T-cell (primary cell): ENCODE results near the gene NUDCD3. TPM values are rescaled to one million over a fixed set of nuclear protein-coding genes. Genes with fewer than 3 reads are reported as not detected.

ENCODE experiments used
- ATAC-seq, 4 experiments: fragments of 200-7000 bp in 3 of 4; fragments of 150-1000 bp in 1 of 4; cut with Tn5 transposase; replicated peaks in 1 of 4; 1 replicate in 3 of 4; 2 replicates in 1 of 4; pipeline ENCODE4 v1.10.0; 2021; ENCODE audit warnings: moderate library complexity in 3 of 4, mild to moderate bottlenecking in 2 of 4, moderate number of reproducible peaks in 1 of 4
- CTCF ChIA-PET, 2 donors: fragments of 300-600 bp; sonication (Branson Sonifier 250); formaldehyde crosslinking; loops; one replicate each; lab custom pipeline; 2022; ENCODE audit warnings: antibody characterized with exemption in 2 of 2; lab: Charles Lee
- POLR2A ChIA-PET, 2 donors: fragments of 300-600 bp; sonication (Branson Sonifier 250); formaldehyde crosslinking; loops; one replicate each; lab custom pipeline; 2022; ENCODE audit warnings: antibody characterized with exemption in 2 of 2; lab: Charles Lee
- DNase-seq, 35 experiments: peaks; one replicate each; pipeline versions ENCODE4 v3.0.0 to v3.0.0-alpha.2; 2013 to 2023
- H3K27ac ChIP-seq: one replicate; pipeline ENCODE4 v1.5.1; 2013; ENCODE audit warnings: low read length
- H3K27me3 ChIP-seq, 2 experiments: replicated peaks in 1 of 2; 1 replicate in 1 of 2; 2 replicates in 1 of 2; pipeline versions ENCODE4 v1.6.1 to v1.7.0; 2013; ENCODE audit warnings: low read length in 1 of 2, mixed read lengths in 1 of 2; ENCODE audit not compliant: control insufficient read depth in 2 of 2, insufficient read depth in 2 of 2; ENCODE audit errors: extremely low read depth in 1 of 2
- H3K36me3 ChIP-seq, 2 donors: 1 replicate in 1 of 2; 2 replicates in 1 of 2; pipeline versions ENCODE4 v1.6.1 to v1.7.0; 2013; ENCODE audit warnings: low read length in 1 of 2; ENCODE audit not compliant: control insufficient read depth in 2 of 2, insufficient read depth in 1 of 2; ENCODE audit errors: extremely low read depth in 1 of 2
- H3K4me1 ChIP-seq, 2 experiments: 1 replicate in 1 of 2; 2 replicates in 1 of 2; pipeline versions ENCODE4 v1.6.1 to v1.7.0; 2013; ENCODE audit warnings: low read length in 2 of 2, mixed read lengths in 1 of 2; ENCODE audit not compliant: insufficient read depth in 2 of 2, control insufficient read depth in 1 of 2; ENCODE audit errors: extremely low read depth in 1 of 2
- H3K4me3 ChIP-seq, 2 donors: 1 replicate in 1 of 2; 2 replicates in 1 of 2; pipeline versions ENCODE4 v1.5.1 to v1.7.0; 2013; ENCODE audit warnings: mild to moderate bottlenecking in 2 of 2, low read length in 1 of 2, moderate library complexity in 1 of 2; ENCODE audit not compliant: control insufficient read depth in 1 of 2; ENCODE audit errors: extremely low read depth in 1 of 2
- H3K9me3 ChIP-seq: 2 replicates; pipeline ENCODE4 v1.7.0; 2013
- H3K27ac Mint-ChIP-seq, 2 donors: one replicate each; pipeline ENCODE4 v1.8.0; 2020 to 2021; ENCODE audit warnings: mild to moderate bottlenecking in 2 of 2, mixed read lengths in 2 of 2
- H3K27me3 Mint-ChIP-seq, 2 donors: one replicate each; pipeline ENCODE4 v1.8.0; 2021 to 2022; ENCODE audit warnings: mixed read lengths in 2 of 2
- H3K36me3 Mint-ChIP-seq: one replicate; pipeline ENCODE4 v1.8.0; 2021; ENCODE audit warnings: mixed read lengths
- H3K4me1 Mint-ChIP-seq, 3 donors: one replicate each; pipeline ENCODE4 v1.8.0; 2020 to 2022; ENCODE audit warnings: mixed read lengths in 3 of 3, mild to moderate bottlenecking in 1 of 3
- H3K4me3 Mint-ChIP-seq, 3 donors: one replicate each; pipeline ENCODE4 v1.8.0; 2020 to 2022; ENCODE audit warnings: mild to moderate bottlenecking in 3 of 3, mixed read lengths in 3 of 3, moderate library complexity in 3 of 3
- H3K9me3 Mint-ChIP-seq, 3 donors: one replicate each; pipeline ENCODE4 v1.8.0; 2020 to 2022; ENCODE audit warnings: mixed read lengths in 3 of 3
- WGBS: methylation state at CpG from one replicate; pipeline ENCODE4 v1.1.5; 2013; ENCODE audit warnings: missing lambda C conversion rate; ENCODE audit not compliant: insufficient coverage; 5-methylcytosine and 5-hydroxymethylcytosine counted together
- total RNA-seq, 35 experiments: library from RNA in 6 of 35; stranded (reverse) in 6 of 35; fragments of 120-200 nt in 1 of 35; gene quantifications; one replicate each; pipeline versions ENCODE4 v1.2.1 to v1.2.4 and lab custom pipeline; 2013 to 2026

Gene NUDCD3
- total RNA-seq, 5 donors from 2014 or later (not counting 1 experiment from before 2014, with no cell fraction given) = 87.9 to 106 (median 95.9) TPM

GRCh38 chr7:44470628-44471245 lies 19.7 kb downstream of the NUDCD3 start:
- no peaks in the 10 kb centered on the region for H3K9me3 Mint-ChIP-seq
- H3K9me3 ChIP-seq = no peaks in the 10 kb centered on the region
- H3K4me3 Mint-ChIP-seq = no peak overlapping the region
- no peaks in the 10 kb centered on the region for H3K27me3 ChIP-seq
- no peak for DNase-seq
- POLR2A ChIA-PET = no interaction called here
- H3K36me3 Mint-ChIP-seq = peaks cover 64% of the 10 kb centered on the region
- H3K4me1 ChIP-seq = peaks cover 0 to 24% of the 10 kb centered on the region in 2 experiments
- CTCF ChIA-PET = no interaction called here
- H3K27me3 Mint-ChIP-seq = no peaks in the 10 kb centered on the region
- no peak overlapping the region for H3K4me3 ChIP-seq
- H3K36me3 ChIP-seq = peaks cover 2 to 64% of the 10 kb centered on the region in 2 donors
- WGBS = 100% methylated on average over 2 of the region's 5 CpGs
- H3K27ac Mint-ChIP-seq = no peak overlapping the region
- no peak overlapping the region for H3K27ac ChIP-seq
- H3K4me1 Mint-ChIP-seq = peaks cover 73 to 80% (median 73%) of the 10 kb centered on the region in 3 donors
- ATAC-seq = no peak

- H3K27me3 Mint-ChIP-seq = no peaks in the 10 kb centered on the region
- H3K27ac Mint-ChIP-seq = no peak overlapping the region
- H3K4me3 ChIP-seq = no peak overlapping the region
- no peak overlapping the region for H3K27ac ChIP-seq
- H3K4me1 ChIP-seq = peaks cover 0 to 24% of the 10 kb centered on the region in 2 experiments
- H3K4me1 Mint-ChIP-seq = peaks cover 75 to 83% (median 77%) of the 10 kb centered on the region in 3 donors
- no peak for DNase-seq
- no peak overlapping the region for H3K4me3 Mint-ChIP-seq
- H3K36me3 ChIP-seq = peaks cover 2 to 67% of the 10 kb centered on the region in 2 donors
- H3K9me3 ChIP-seq = no peaks in the 10 kb centered on the region
- no peaks in the 10 kb centered on the region for H3K9me3 Mint-ChIP-seq
- POLR2A ChIA-PET = no interaction called here
- CTCF ChIA-PET = no interaction called here
- H3K27me3 ChIP-seq = no peaks in the 10 kb centered on the region
- 100% methylated on average over 2 of the region's 2 CpGs for WGBS
- H3K36me3 Mint-ChIP-seq = peaks cover 64% of the 10 kb centered on the region
- ATAC-seq = no peak
Measured at GRCh38 chr7:44470135-44470479, 20.4 kb downstream of the NUDCD3 start.

- Histone ChIP-seq H3K27me3 (no peaks in the 10 kb centered on the region), H3K4me1 (peaks cover 0 to 27% of the 10 kb centered on the region in 2 experiments), H3K36me3 (peaks cover 2 to 67% of the 10 kb centered on the region in 2 donors), H3K27ac (no peak overlapping the region), H3K9me3 (no peaks in the 10 kb centered on the region), H3K4me3 (no peak overlapping the region)
- Mint-ChIP-seq H3K36me3 (peaks cover 63% of the 10 kb centered on the region), H3K27ac (peak overlapping the region in 1 of 2 donors; percentile 12), H3K4me3 (no peak overlapping the region), H3K27me3 (no peaks in the 10 kb centered on the region), H3K9me3 (no peaks in the 10 kb centered on the region), H3K4me1 (peaks cover 79 to 85% (median 79%) of the 10 kb centered on the region in 3 donors)
- ATAC-seq = no peak
- 90% methylated on average over 2 of the region's 4 CpGs for WGBS
- ChIA-PET POLR2A (no interaction called here), CTCF (no interaction called here)
- DNase-seq = no peak
Measured at GRCh38 chr7:44469461-44470134, 20.9 kb downstream of the NUDCD3 start.

- Histone ChIP-seq H3K36me3 (peaks cover 5 to 64% of the 10 kb centered on the region in 2 donors), H3K4me3 (no peak overlapping the region), H3K9me3 (no peaks in the 10 kb centered on the region), H3K27me3 (no peaks in the 10 kb centered on the region), H3K27ac (no peak overlapping the region), H3K4me1 (peaks cover 0 to 33% of the 10 kb centered on the region in 2 experiments)
- ATAC-seq (no peak), DNase-seq (no peak)
- no peak overlapping the region for H3K4me3 Mint-ChIP-seq
- peaks cover 50% of the 10 kb centered on the region for H3K36me3 Mint-ChIP-seq
- no peak overlapping the region for H3K27ac Mint-ChIP-seq
- POLR2A ChIA-PET = no interaction called here
- CTCF ChIA-PET = no interaction called here
- no peaks in the 10 kb centered on the region for H3K27me3 Mint-ChIP-seq
- no peaks in the 10 kb centered on the region for H3K9me3 Mint-ChIP-seq
- no CpG with 5 or more reads among the region's 4 CpGs for WGBS
- H3K4me1 Mint-ChIP-seq = peaks cover 81 to 84% (median 83%) of the 10 kb centered on the region in 3 donors
Measured at GRCh38 chr7:44467217-44467548, 23.3 kb downstream of the NUDCD3 start.

GRCh38 chr7:44466300-44467216 lies 23.9 kb downstream of the NUDCD3 start:
- Histone ChIP-seq H3K9me3 (no peaks in the 10 kb centered on the region), H3K27me3 (no peaks in the 10 kb centered on the region), H3K4me1 (peaks cover 6 to 37% of the 10 kb centered on the region in 2 experiments), H3K4me3 (no peak overlapping the region), H3K36me3 (peaks cover 5 to 58% of the 10 kb centered on the region in 2 donors), H3K27ac (no peak overlapping the region)
- peak in 2 of 4 experiments; percentile 17 to 44 for ATAC-seq
- H3K27ac Mint-ChIP-seq = no peak overlapping the region
- no peaks in the 10 kb centered on the region for H3K27me3 Mint-ChIP-seq
- peaks cover 47% of the 10 kb centered on the region for H3K36me3 Mint-ChIP-seq
- H3K4me3 Mint-ChIP-seq = no peak overlapping the region
- CTCF ChIA-PET = no interaction called here
- peaks cover 82 to 85% (median 83%) of the 10 kb centered on the region in 3 donors for H3K4me1 Mint-ChIP-seq
- H3K9me3 Mint-ChIP-seq = no peaks in the 10 kb centered on the region
- POLR2A ChIA-PET = interaction anchor here in 1 of 2 donors (0.5 kb wide), 1 partner anchor 265 kb away, joined by 3 read pairs; no protein-coding TSS in a partner anchor
- no peak for DNase-seq
- 48% methylated on average over 2 of the region's 4 CpGs for WGBS

- peaks cover 47% of the 10 kb centered on the region for H3K36me3 Mint-ChIP-seq
- no peaks in the 10 kb centered on the region for H3K9me3 Mint-ChIP-seq
- Histone ChIP-seq H3K27me3 (no peaks in the 10 kb centered on the region), H3K9me3 (no peaks in the 10 kb centered on the region), H3K36me3 (peaks cover 5 to 49% of the 10 kb centered on the region in 2 donors), H3K27ac (no peak overlapping the region), H3K4me3 (no peak overlapping the region), H3K4me1 (peaks cover 16 to 45% of the 10 kb centered on the region in 2 experiments)
- H3K4me1 Mint-ChIP-seq = peaks cover 86 to 89% (median 87%) of the 10 kb centered on the region in 3 donors
- H3K27ac Mint-ChIP-seq = no peak overlapping the region
- ATAC-seq (no peak), DNase-seq (no peak)
- ChIA-PET CTCF (no interaction called here), POLR2A (no interaction called here)
- H3K27me3 Mint-ChIP-seq = no peaks in the 10 kb centered on the region
- no peak overlapping the region for H3K4me3 Mint-ChIP-seq
- WGBS = no CpG with 5 or more reads among the region's 5 CpGs
Measured at GRCh38 chr7:44465490-44465889, 25.0 kb downstream of the NUDCD3 start.
